D721Med (cell line): ENCODE measurements around the gene MED12L.

ENCODE experiments used
- DNase-seq: peaks from one replicate; pipeline ENCODE4 v3.0.0; 2011; ENCODE audit warnings: low spot score; ENCODE audit not compliant: insufficient read length
- FAIRE-seq: peaks from 2 replicates; lab custom pipeline; 2011; peaks lifted over from hg19 to GRCh38; lab: Jason Lieb, UNC
- TF ChIP-seq, protein P1 (sequence below): IDR thresholded peaks from 2 replicates; pipeline ENCODE4 v1.5.1; 2012; ENCODE audit warnings: mild to moderate bottlenecking, control low read depth; ENCODE audit not compliant: insufficient read depth; ENCODE audit errors: missing control alignments

MED12L gene

GRCh38 chr3:151305060-151305774 lies 219.8 kb downstream of the MED12L start:
- TF ChIP-seq, protein P1, sequence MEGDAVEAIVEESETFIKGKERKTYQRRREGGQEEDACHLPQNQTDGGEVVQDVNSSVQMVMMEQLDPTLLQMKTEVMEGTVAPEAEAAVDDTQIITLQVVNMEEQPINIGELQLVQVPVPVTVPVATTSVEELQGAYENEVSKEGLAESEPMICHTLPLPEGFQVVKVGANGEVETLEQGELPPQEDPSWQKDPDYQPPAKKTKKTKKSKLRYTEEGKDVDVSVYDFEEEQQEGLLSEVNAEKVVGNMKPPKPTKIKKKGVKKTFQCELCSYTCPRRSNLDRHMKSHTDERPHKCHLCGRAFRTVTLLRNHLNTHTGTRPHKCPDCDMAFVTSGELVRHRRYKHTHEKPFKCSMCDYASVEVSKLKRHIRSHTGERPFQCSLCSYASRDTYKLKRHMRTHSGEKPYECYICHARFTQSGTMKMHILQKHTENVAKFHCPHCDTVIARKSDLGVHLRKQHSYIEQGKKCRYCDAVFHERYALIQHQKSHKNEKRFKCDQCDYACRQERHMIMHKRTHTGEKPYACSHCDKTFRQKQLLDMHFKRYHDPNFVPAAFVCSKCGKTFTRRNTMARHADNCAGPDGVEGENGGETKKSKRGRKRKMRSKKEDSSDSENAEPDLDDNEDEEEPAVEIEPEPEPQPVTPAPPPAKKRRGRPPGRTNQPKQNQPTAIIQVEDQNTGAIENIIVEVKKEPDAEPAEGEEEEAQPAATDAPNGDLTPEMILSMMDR = no peak
- FAIRE-seq = no peak
- DNase-seq = no peak

DNA sequence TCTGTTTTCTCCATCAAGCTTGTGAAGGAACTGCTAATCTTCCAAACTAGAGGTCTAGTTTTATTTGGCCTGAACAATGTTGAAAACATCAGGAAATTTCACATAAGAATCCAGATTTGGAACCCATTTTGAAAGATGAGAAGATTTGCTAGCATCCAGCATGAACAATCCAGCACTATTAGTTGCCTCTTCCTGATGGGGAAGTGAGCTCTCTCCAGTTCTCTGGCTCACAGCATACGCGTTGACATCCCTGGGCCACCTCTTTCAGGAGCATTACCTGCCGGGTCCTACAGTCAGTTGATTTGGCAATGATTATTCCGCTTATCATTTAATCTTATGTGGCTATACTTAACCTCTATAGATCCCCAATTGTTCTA lies 220.3 kb downstream of the MED12L start:
- TF ChIP-seq, protein P1 = no peak
- FAIRE-seq = no peak
- no peak for DNase-seq

DNA sequence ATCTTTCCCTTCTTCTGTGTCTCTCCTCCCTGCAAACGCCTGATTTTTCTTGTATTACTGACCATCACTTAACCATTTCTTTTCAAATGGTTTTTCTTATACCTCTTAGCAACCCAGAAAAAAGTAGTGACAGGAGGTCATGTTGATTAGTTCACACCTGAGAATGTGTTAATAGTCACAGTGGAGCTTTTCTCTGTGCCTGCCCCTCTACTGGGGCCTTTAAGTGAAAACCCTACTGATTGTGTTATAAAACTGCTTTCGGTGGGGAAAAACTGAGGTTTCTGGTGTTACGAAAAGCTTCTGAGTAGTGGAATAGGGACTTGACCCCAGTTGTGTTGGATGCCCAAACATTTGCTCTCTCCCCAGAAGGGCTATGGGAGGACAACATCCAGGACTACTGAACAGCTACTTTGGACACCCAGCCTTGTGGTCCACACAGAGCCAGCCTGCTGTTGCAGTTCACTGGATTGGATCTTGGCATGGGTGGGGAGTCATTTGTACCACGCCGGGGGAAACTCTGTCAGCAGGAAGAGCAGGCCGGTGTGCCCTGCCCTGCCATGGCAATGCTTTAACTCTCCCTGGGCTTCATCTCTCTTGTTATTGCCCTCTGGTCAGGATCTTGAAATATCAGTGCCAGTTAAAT lies 220.8 kb downstream of the MED12L start:
- DNase-seq (no peak), FAIRE-seq (no peak)
- TF ChIP-seq, protein P1 = no peak

- no peak for DNase-seq
- TF ChIP-seq, protein P1 = no peak
- no peak for FAIRE-seq
These were observed 221.7 kb downstream of the MED12L start for GRCh38 chr3:151307131-151307530.

DNA sequence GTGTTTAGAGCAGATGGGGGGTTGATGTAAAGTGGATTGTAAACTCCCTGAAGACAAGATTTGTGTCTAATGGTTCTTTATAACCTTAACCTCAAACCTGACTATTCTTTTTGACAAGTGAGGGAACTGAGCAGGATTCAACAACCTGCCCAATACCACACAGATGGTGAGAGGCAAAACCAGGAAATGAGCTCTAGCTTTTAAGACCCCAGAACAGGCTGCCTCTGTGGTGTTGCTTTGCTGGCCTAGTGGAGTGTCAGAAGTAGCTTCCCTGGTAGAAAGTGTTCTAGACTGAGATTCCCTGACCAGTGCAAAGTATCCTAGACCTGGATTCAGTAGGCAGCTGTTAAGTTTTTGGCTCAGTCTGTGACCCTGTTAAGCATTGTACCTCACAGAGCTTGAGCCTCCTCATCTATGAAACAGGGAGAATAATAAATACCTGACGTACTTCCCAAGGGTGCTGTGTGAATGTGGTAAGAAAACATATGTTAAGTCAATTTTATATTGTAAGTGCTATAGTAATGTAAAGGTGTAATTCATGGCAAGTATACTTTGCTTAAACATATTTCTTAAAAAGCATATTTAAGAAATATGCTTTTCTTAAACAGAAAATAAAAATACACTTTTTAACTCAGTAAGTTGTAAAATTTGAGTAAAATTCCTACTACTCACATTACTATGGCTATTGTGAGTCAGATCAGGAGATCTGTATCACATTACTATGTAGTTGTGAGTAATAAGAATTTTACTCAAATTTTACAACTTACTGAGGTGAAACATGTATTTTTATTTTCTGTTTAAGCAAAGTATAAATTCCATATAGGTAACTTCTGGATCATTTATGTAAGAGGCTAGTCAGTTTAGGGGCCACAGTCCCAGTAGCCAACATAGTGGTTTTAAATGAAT lies 222.4 kb downstream of the MED12L start:
- TF ChIP-seq, protein P1 = no peak
- FAIRE-seq = no peak
- no peak for DNase-seq

GRCh38 chr3:151309566-151309965 lies 224.1 kb downstream of the MED12L start:
- FAIRE-seq (no peak), DNase-seq (no peak)
- TF ChIP-seq, protein P1 = no peak

GRCh38 chr3:151312972-151313371 lies 227.5 kb downstream of the MED12L start:
- DNase-seq = no peak
- no peak for FAIRE-seq
- TF ChIP-seq, protein P1 = no peak
